ENCODE measurements around the gene INHBB.
"Not testable (repeated sequence)": the region's sequence is repeated elsewhere in the genome, so short reads cannot be mapped to it uniquely, and the experiment has no call there.

The INHBB gene

DNA sequence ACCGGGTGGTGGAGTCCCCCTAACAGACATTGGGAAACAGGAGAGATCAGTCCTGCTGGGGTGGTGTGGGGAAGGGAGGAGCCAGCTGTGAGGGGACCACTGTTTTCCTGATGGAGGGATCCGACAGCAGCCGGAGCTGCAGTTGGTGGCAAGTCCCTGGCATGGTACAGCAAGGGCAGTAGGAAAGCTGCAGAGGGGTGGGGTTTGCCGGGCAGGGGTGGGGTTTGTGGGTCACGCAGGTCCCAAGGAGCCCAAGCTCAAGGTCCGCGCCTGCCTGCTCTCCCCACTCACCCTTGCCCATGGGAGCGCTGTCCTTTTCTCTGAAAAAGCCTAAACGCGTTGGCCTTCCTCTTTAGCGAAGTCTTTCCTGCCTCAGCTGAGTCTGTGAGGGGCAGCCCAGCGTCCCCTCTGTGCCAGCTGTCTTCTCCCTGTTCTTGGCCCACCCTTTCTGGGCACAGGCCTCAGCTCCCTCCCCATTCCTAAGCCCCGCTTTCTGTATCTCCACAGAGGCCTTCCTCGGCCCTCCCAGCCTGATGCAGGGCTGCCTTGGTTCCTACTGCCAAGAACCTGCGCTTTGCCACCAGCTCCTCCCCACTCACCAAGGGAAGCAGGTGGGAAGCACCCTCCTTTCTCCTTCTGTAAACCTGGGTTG is 29.3 kb upstream of the INHBB start:
- DNase-seq = no peak

DNA sequence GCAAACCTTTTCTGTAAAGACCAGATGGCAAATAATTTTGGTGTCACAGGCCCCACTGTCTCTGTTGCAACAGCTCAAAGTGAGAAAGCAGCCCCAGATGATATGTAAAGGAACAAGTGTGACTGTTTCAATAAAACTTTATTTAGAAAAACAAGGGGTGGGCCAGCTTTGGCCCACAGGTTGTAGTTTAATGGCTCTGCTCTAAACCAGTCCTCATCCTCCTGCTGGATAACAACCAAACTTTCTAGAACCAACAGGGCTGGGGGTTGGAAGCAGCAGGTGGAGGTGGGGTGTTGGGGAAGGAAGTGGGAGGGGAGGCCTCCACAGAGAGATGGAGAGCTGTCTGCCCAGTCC is 28.8 kb upstream of the INHBB start:
- DNase-seq = no peak

DNA sequence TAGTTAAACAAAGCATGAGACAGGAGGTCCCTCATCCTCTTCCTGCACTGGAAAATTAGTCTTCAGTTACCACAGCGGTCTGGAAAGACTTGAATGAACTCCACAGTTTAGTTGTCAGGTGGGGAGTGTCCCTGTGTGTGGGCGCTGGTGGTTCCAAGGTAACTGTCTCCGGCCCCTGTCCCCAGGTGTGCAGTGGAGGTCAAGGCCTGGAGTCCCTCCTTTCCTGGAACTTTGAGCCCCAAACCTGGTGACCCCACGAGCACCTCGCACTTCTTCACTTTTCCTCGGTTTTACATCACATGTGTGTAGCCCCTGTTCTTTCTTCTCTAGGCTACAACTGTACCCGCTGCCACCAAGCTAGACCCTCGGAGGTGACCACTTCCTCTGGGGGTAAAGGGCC is 28.0 kb upstream of the INHBB start:
- DNase-seq = no peak

DNA sequence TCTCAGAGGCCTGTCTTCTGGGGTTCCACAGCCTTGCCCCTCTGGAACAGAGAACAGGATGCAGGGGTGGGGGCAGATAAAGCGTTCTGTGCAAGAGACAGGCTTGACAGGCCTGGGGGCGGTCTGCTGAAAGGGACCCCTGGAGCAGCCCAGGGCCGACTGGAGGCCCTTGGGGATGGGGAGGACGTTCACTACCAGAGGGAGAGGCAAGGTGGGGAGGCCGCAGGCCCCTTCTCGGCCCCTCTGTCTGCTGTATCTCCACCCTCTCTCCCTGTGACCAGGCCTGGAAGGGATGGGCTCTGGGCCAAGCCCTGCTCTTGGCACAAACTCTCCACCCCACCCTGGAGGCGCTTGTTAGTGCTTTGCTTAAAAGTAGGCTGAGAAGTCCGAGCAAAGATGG is 27.3 kb upstream of the INHBB start:
- no peak for DNase-seq

DNA sequence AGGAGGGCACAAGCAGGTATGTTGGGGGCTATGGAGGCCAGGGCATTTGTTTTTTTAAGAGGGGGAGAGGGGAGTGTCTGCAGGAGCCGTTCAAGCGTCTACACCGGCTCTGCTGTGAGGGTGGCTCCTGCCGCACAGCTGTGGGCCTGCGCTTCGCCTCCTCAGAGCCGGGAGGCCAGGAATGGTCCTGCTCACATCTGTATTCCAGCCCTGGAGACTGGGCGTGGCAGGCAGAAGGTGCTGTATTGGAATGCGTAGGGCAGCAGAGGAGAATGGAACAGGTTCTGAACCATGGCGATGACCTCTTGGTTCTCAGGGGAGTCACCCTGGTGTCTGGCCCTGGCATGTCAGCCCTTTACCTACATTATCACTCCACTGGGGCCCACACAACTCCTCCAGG is 26.8 kb upstream of the INHBB start:
- no peak for DNase-seq

DNA sequence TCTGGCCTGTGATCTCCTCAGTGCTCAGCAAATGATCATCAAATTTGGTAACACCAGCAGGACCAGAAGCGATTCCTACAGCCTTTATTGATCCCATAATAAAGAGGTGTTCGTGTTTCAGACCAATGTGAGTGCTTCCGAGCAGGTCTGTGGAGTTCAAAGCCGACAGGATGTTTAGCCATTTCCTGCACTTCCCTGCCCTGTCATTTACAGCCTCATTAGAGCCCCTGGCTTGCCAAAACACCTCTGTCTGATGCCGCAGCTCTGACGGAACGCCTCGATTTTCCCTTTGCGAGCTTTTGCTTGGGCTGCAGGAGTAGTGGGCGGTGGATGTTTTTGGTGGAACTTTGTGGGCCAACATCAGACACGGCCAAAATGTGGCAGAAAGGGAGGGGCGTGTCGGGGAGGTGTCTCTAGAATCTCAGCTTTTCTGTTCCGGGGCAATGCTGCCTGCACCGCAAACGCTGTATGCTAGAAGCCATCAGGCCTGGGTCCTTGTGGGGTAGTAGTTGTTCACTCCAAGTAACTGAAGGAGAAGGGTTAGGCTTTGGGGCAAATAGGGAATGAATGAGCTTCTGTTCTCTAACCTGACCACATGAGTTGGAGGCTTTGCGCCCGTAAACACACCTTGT is 26.1 kb upstream of the INHBB start:
- DNase-seq = no peak

DNA sequence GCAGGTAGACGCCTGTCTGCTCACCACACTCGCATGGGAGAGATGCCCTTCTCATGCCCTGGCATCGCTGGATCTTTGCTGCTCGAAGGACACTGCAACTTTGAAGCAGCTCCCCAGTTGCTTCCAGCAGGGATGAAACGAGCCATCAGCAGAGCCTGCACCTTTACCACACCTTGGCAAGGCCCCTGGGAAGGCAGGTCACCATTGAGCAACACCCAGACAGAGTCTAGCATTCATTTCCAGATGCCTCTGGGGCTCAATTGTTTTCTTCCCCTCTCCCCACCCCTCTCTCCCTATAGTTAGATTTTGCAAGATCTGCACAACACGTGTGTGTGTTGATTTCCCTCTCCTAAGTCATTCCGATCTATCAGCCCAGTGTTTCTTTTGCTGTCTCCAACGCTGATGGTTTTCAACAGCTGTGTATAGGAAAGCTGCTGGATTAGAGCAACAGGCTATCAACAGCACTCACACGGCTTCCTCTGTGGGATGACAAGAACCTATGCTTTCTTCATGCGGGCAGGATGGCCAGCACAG is 25.6 kb upstream of the INHBB start:
- no peak for DNase-seq

DNA sequence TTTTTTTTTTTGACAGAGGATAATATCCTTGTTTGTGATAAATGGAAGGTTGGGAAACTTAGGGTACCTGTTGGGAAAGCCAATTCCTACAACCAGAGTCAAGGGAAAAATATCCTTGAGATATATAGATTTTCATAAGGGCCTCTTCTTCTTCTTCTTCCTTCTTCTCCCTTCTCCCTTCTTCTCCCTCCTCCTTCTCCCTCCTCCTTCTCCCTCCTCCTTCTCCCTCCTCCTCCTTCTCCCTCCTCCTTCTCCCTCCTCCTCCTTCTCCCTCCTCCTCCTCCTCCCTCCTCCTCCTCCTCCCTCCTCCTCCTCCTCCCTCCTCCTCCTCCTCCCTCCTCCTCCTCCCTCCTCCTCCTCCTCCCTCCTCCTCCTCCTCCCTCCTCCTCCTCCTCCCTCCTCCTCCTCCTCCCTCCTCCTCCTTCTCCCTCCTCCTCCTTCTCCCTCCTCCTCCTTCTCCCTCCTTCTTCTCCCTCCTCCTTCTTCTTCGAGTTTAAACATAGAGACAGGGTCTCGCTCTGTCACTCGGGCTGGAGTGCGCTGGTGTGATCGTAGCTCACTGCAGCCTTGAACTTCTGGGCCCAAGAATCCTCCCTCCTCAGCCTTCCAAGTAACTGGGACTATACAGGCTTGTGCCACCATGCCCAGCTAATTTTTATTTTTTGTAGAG is 24.9 kb upstream of the INHBB start:
- DNase-seq = not testable (repeated sequence)

DNA sequence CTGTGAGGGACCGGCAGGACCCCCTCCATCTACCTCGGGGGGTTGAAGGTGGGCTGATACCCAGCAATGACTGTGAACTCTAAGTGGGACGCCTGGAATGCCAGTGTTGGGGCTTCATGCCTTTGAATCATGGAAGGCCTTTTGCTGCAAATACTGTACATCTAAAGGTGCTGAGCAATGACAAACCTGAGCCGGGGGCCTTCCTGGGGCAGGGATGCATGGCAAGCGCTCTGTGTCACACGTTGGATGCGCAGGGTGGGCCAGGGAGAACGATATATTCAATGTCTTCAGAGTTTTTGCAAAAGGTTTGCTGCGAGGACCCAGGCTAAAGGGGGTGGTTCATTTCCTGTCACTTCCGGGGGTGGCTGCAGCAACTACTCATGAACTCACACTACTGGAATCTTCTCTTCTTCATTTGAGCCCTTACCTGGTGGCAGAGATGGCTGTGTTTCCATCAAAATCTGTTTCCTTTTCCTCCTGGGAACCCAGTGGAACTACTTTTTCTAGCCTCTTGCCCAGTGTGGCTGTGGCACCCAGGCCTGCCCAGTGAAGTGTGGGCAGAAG is 24.1 kb upstream of the INHBB start:
- DNase-seq = no peak

DNA sequence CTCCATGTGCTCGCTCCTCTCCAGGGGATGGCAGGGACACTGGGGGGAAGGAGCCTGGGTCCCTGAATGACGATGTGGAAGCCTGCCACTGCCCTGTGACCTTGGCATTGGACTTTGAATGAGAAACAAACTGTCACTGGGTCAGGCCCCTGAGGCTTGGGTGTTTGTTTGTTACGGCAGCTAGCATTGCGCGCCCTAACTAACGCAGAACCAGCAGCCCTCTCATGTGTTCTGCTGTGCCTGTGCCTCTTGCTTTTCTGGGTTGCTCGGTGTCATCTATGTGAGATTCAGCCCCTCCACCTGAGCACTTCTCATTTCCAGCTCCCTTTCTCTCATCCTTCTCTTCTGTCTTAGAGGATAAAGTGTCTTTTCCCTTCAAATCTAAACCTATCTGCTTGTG is 23.6 kb upstream of the INHBB start:
- no peak for DNase-seq

DNA sequence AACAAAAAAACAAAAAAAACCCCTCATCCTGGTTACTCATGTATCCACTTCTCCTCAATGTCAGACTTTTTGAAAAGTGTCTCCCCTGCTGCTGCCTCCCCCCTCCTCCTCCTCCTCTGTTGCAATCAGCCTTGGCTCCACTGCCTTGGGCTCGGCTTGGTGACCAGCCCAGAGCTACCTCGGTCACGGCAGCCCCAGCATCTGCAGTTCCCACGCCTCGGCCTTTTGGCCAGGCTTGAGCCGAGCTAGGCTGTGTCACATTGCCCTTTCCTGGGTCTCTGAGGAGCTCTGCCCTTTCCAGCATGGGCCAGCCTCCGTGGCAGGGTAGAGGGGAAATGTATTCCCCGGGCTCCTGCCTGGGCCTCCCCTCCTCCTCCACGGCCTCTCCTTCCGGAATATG is 22.7 kb upstream of the INHBB start:
- DNase-seq = no peak

DNA sequence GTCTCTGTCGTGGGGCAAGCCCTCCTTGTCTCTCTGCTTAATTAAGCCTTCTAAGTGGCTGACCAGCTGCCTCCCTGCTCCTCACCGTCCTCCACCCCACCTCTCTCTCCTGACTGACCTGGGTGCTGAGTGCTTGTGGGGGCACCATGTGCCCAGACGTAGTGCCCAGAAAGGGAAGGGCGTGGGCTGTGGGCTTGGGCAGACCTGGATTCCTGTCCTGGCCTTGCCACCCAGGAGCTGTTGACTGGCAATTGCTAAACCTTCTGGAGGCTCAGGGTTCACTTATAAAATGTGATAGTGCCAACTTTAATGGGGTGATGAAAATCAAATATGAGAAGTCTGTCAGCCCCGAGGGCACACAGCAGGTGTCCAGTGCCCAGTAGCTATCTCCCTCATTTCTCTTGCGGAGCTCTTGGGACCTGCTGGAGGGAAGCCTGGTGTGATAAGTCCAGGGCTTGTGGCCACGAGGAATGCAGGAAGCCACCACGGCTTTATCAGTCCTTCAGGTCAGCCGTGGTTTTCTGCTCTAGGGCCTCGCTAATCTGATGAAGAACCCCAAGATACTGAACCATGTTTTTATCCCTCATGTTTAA is 22.0 kb upstream of the INHBB start:
- DNase-seq = no peak

DNA sequence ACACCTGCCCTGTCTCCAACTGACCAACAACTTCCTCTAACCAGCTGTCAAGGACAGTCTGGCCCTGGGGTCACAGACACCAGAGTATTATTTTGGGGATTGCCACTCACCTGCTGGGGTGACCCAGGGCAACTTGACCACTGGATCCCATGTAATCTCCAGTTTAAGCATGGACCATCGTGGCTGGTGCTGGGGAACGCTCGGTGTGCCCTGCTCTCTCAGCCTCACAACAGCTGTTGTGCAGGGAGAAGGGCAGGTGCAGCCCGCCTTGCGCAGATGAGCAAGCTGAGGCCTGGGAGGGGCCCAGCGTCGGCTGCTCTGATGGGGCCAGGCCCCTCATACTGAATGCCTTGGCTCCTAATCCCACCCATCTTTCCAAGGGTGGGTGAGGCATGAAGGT is 21.0 kb upstream of the INHBB start:
- DNase-seq = no peak

DNA sequence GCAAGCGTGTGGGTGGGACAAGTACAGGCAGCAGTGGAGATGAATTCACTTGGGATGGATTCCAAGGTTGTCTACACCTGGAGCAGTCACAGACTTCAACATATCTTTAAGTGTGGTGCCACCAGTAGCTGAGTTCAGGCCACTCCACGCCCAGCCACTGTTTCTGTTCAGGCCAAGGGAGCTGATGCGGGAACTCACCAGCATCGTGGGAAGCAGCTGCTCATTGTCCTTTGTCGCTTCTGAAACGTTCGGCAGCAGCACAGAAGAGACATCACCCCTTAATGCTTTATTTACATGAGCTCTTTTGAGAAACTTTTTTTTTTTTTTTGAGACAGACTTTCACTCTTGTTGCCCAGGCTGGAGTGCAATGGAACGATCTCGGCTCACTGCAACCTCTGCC is 19.9 kb upstream of the INHBB start:
- DNase-seq = no peak

DNA sequence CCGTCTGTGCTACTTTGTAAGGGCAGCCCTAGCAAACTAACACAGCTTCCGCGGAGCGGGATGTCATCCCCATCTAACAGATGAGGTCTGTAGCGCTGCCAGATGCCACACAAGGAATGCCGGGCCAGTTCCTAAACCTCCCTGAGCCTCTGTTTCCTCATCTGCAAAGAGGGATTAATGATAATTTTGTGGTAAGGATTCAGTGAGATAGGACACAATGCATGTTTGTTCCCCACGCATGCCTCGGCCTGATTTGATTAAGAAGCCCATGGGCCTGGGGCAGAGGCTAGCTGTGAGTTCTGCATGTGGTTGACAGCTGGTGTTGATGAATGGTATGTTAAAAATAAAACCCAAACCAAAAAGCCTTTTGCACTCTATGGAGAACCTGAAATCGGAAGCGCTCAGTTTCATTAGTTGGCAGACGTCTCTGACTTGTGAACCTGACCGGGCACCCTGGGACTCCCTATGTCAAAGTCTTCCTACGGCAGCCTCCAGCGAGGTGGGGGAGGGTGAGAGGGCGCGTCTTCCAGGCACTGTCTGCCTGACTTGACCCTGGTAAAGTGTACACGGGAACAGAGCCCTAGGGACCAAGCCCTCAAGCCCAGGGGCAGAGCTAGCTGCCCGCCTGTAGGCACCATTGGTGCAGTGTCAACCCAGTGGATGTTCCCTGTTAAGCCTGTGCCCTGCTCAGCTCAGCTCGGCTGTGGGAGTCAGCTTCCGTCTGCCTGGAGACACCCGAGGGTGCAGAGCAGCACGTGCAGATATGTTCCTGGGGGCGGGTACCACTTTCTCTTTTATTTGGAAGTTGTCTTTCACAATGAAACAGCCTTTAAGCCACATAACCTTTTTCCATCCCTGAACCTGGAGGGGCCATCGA is 14.8 kb upstream of the INHBB start:
- DNase-seq = no peak

DNA sequence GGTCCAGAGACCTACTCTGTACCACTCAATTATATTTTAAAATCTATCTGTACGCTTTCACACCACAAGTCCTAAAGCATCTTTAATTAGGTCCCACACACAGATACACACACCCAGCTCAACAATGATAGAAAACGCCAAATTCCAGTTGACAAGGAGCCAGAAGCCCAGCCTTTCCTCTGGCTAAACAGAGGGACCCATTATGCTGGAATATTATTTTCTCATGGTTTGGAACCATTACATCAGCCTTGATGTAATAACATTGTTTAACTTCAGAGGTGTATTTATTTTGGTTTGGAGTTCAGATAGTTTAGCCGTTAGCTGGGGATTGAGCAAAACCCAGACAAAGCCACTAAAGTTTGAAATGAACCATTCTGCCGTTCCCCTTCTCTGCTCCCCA is 14.0 kb upstream of the INHBB start:
- no peak for DNase-seq

DNA sequence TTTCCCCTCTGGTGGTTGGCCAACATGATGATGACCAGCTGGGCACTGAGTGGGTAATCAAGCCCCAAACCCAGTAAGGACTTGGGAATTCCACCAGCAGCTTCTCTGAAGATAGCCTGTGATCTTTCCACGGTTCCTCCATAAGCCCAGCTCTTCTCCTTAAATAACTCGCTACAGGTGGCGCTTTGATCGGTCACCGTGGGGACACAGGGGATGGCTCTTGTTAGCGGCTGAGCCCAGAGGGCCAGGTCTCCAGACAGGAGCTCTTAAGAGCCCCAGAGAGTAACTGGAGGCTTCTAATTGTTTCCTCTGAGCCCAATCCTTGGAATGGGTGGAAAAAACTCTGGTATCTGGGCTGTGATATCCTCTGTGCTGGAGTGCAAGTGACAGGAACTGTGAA is 13.6 kb upstream of the INHBB start:
- DNase-seq = no peak

DNA sequence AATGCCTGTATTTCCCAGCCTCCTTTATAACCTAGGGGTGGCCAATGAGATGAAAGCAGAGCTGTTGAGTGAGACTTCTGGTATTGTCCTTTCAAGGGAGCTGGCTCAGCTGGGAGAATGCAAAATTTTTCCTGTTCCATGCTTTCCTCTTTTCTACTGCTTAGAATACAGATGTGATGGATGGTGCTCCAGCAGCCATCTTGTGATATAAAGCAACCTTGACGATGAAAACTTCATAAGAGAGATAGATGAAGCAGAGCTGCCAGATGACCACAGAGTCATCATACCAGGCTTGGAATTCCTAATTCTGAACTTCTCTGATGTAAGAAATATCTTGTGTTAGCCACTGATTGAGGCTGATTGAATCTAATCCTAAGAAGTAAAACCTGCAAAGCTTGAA is 11.9 kb upstream of the INHBB start:
- no peak for DNase-seq

DNA sequence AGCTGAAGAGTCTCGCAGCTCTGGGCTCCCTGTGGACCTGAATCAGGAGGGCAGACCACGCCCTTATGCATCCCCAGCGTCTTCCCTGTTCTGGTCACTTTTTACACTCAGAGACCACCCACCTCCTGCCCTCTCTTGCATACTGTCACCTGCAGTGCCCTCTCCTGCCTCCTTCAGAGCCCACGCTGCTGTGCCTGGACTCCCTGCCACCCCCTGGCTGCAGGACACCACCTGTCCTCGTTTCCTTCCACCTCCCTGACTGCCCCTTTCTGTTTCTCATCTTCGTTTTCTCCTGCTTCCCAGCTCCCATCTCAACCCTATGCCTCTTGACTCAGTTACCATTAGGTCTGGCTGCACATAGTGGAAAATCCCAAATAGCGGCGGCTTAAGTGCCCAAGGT is 9.2 kb upstream of the INHBB start:
- DNase-seq = no peak

DNA sequence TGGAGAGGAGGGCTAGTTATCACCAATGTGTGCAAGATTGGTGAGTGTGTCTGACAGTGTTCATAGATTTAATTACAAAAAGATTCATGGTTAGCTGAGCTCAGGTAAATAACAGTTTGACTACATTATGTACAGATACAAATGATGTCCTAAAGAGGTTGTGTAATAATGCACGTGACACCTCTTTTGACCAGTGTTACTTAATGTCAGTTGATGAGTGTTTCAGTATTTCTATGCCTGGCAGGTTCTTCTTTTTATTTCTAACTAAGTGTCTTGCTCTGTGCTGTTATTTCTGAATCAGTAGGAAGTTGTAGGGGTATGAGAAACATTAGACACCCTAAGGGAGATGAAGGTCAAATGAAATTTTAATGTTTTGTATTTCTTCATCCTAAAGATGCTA is 7.9 kb upstream of the INHBB start:
- DNase-seq = no peak

DNA sequence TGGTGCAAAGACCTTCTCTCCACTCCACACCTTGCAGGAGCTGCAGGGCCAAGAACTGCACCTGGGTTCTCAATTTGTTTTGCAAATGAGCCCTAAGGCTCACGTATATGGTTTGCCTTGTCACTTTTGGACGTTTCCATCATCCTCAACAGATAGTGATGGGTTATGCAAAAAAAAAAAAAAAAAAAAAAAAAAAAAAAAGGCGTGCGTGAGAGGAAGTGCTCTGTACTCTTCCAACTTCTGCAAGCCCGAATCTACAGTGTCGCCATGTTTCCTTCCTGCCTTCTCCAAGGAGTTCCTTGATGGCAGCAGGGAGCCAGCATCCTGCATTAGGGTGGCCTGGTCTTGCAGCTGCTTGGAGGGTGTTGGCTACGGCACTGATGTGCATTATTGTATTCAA is 4.0 kb upstream of the INHBB start:
- no peak for DNase-seq

DNA sequence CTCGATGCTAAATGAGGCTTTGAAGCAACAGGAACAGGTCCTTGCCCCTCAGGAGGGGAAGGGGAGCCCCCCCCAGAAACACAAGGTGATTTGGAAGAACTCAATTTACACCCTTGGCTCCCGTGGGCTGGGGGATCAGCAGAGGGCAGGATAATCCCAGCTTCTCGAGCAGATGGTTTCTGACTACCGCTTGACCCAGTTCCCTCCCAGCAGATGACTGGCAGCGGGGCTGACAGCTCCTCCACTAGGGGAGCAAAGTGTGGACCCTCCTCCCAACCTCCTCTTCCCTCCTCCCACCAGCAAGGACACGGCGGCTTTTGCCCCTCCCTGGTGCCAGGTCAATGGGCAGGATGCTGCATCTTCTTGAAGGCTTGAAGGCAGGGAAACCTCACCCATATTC is 3.5 kb upstream of the INHBB start:
- no peak for DNase-seq

DNA sequence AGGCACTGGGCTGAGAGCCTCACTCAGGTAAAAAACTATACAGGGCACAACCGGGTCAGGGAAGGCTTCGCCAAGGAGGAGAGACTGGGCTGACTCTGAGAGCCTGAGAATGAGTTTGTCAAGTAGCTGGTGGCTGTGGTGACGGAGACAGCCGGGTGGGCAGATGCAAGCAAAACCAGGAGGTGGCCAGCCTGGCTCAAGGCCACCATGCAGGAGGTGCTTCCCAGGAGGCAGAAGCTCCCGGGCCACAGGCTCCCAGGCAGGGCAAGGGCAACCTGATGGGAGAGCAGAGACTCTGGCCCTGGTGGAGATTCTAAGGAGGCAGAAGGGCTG is 2.9 kb upstream of the INHBB start:
- DNase-seq = no peak
